H9 (cell line): Measurements from ENCODE around the gene DAB1. TPM values are rescaled to one million over a fixed set of nuclear protein-coding genes. Genes with fewer than 3 reads are reported as not detected.

Experiments used
- DNase-seq: peaks from one replicate; pipeline ENCODE4 v3.0.0-alpha.2; 2017
- H2AFZ ChIP-seq: one replicate; pipeline ENCODE4 v1.6.1; 2013; ENCODE audit warnings: mild to moderate bottlenecking, low read length, control low read depth, moderate library complexity
- H2AK5ac ChIP-seq: 2 replicates; pipeline ENCODE4 v1.6.1; 2013; ENCODE audit warnings: low read length, control low read depth, mixed read lengths; ENCODE audit not compliant: insufficient read length
- H2BK120ac ChIP-seq: one replicate; pipeline ENCODE4 v1.6.1; 2013; ENCODE audit warnings: low read depth, mild to moderate bottlenecking, low read length, control low read depth, inconsistent platforms; ENCODE audit not compliant: poor library complexity, severe bottlenecking
- H2BK12ac ChIP-seq: 2 replicates; pipeline ENCODE4 v1.6.1; 2013; ENCODE audit warnings: low read length, control low read depth, mixed read lengths, low read depth; ENCODE audit not compliant: insufficient read length
- H2BK15ac ChIP-seq: 2 replicates; pipeline ENCODE4 v1.6.1; 2013; ENCODE audit warnings: low read depth, low read length, control low read depth
- H2BK20ac ChIP-seq: one replicate; pipeline ENCODE4 v1.6.1; 2013; ENCODE audit warnings: low read depth, mild to moderate bottlenecking, low read length, control low read depth, inconsistent platforms; ENCODE audit not compliant: poor library complexity, severe bottlenecking
- H2BK5ac ChIP-seq: 2 replicates; pipeline ENCODE4 v1.6.1; 2013; ENCODE audit warnings: low read length, control low read depth, mixed read lengths; ENCODE audit not compliant: insufficient read length
- H3K14ac ChIP-seq: 2 replicates; pipeline ENCODE4 v1.6.1; 2013; ENCODE audit warnings: low read length, control low read depth; ENCODE audit not compliant: insufficient read depth
- H3K18ac ChIP-seq: 2 replicates; pipeline ENCODE4 v1.6.1; 2013; ENCODE audit warnings: low read depth, mild to moderate bottlenecking, mixed read lengths, low read length, control low read depth; ENCODE audit not compliant: insufficient read length
- H3K23ac ChIP-seq: 2 replicates; pipeline ENCODE4 v1.6.1; 2013; ENCODE audit warnings: low read length, control low read depth, mixed read lengths, low read depth; ENCODE audit not compliant: insufficient read length
- H3K23me2 ChIP-seq: 2 replicates; pipeline ENCODE4 v1.6.1; 2013; ENCODE audit warnings: low read depth, mild to moderate bottlenecking, mixed read lengths, low read length, control low read depth; ENCODE audit not compliant: insufficient read length, poor library complexity, severe bottlenecking
- H3K27ac ChIP-seq: 2 replicates; pipeline ENCODE4 v1.5.1; 2013; ENCODE audit warnings: low read length, control low read depth, mixed read lengths, low read depth; ENCODE audit not compliant: insufficient read length
- H3K27me3 ChIP-seq: 2 replicates; pipeline ENCODE4 v1.6.1; 2013; ENCODE audit warnings: low read length, control low read depth, inconsistent platforms; ENCODE audit not compliant: insufficient read depth
- H3K4ac ChIP-seq: 2 replicates; pipeline ENCODE4 v1.6.1; 2013; ENCODE audit warnings: low read depth, mild to moderate bottlenecking, control low read depth, inconsistent platforms, low read length, moderate library complexity
- H3K4me1 ChIP-seq: 2 replicates; pipeline ENCODE4 v1.6.1; 2013; ENCODE audit warnings: low read length, control low read depth, inconsistent platforms; ENCODE audit not compliant: insufficient read depth
- H3K4me2 ChIP-seq: 2 replicates; pipeline ENCODE4 v1.6.1; 2013; ENCODE audit warnings: low read length, control low read depth, mixed read lengths; ENCODE audit not compliant: insufficient read length, insufficient read depth
- H3K56ac ChIP-seq: 2 replicates; pipeline ENCODE4 v1.6.1; 2013; ENCODE audit warnings: low read depth, mild to moderate bottlenecking, mixed read lengths, low read length, control low read depth; ENCODE audit not compliant: insufficient read length
- H3K79me1 ChIP-seq: 2 replicates; pipeline ENCODE4 v1.6.1; 2013; ENCODE audit warnings: low read depth, mild to moderate bottlenecking, moderate library complexity, low read length, control low read depth, inconsistent platforms; ENCODE audit not compliant: insufficient read depth, poor library complexity, severe bottlenecking
- H3K79me2 ChIP-seq: 2 replicates; pipeline ENCODE4 v1.6.1; 2013; ENCODE audit warnings: low read length, control low read depth, inconsistent platforms; ENCODE audit not compliant: insufficient read depth
- H3K9ac ChIP-seq: 2 replicates; pipeline ENCODE4 v1.6.1; 2013; ENCODE audit warnings: low read length, control low read depth, mixed read lengths; ENCODE audit not compliant: insufficient read length; ENCODE audit errors: extremely low read depth
- H3K9me3 ChIP-seq: one replicate; pipeline ENCODE4 v1.6.1; 2013; ENCODE audit warnings: low read depth, low read length, inconsistent platforms; ENCODE audit not compliant: control insufficient read depth
- H3T11ph ChIP-seq: one replicate; pipeline ENCODE4 v1.6.1; 2013; ENCODE audit warnings: mild to moderate bottlenecking, low read length, control low read depth, inconsistent platforms
- H4K20me1 ChIP-seq: one replicate; pipeline ENCODE4 v1.6.1; 2013; ENCODE audit not compliant: control insufficient read depth, insufficient read length, insufficient read depth
- H4K5ac ChIP-seq: 2 replicates; pipeline ENCODE4 v1.6.1; 2013; ENCODE audit warnings: low read depth, mild to moderate bottlenecking, mixed read lengths, low read length, control low read depth; ENCODE audit not compliant: insufficient read length
- H4K8ac ChIP-seq: replicated peaks from 2 replicates; pipeline ENCODE4 v1.6.1; 2013; ENCODE audit warnings: low read length, control low read depth, mixed read lengths, low read depth; ENCODE audit not compliant: insufficient read length
- H4K91ac ChIP-seq: 2 replicates; pipeline ENCODE4 v1.6.1; 2013; ENCODE audit warnings: low read depth, mild to moderate bottlenecking, moderate library complexity, mixed read lengths, low read length, control low read depth; ENCODE audit not compliant: insufficient read length
- H3K27ac Mint-ChIP-seq, 3 experiments: 2 replicates in 2 of 3; 3 replicates in 1 of 3; pipeline ENCODE4 v1.8.0; 2020 to 2021; ENCODE audit warnings: mixed read lengths in 3 of 3, mild to moderate bottlenecking in 1 of 3, moderate library complexity in 1 of 3
- H3K27me3 Mint-ChIP-seq: 2 replicates; pipeline ENCODE4 v1.8.0; 2021; ENCODE audit warnings: low read depth, mild to moderate bottlenecking, moderate library complexity, mixed read lengths
- H3K36me3 Mint-ChIP-seq, 3 experiments: 2 replicates in 2 of 3; 3 replicates in 1 of 3; pipeline ENCODE4 v1.8.0; 2020 to 2021; ENCODE audit warnings: low read depth in 3 of 3, mixed read lengths in 3 of 3; ENCODE audit not compliant: insufficient read depth in 1 of 3
- H3K4me1 Mint-ChIP-seq, 2 experiments: 2 replicates each; pipeline ENCODE4 v1.8.0; 2020; ENCODE audit warnings: mixed read lengths in 2 of 2
- H3K4me3 Mint-ChIP-seq, 2 experiments: 2 replicates in 1 of 2; 3 replicates in 1 of 2; pipeline ENCODE4 v1.8.0; 2020 to 2021; ENCODE audit warnings: mild to moderate bottlenecking in 2 of 2, mixed read lengths in 2 of 2, moderate library complexity in 1 of 2
- H3K9me3 Mint-ChIP-seq, 2 experiments: 2 replicates in 1 of 2; 3 replicates in 1 of 2; pipeline ENCODE4 v1.8.0; 2020; ENCODE audit warnings: mild to moderate bottlenecking in 2 of 2, mixed read lengths in 2 of 2, moderate library complexity in 1 of 2
- WGBS: extraction: QIAGEN DNeasy Blood & Tissue Kit; methylation state at CpG from one replicate; pipeline ENCODE4 v1.1.7; 2013; ENCODE audit warnings: missing lambda C conversion rate, low lambda C conversion rate, mixed read lengths; ENCODE audit not compliant: insufficient read length; ENCODE audit errors: extremely low coverage; 5-methylcytosine and 5-hydroxymethylcytosine counted together
- total RNA-seq: library from RNA; stranded (reverse); gene quantifications from 2 replicates; pipeline ENCODE4 v1.2.1, GENCODE V29; 2021
- TF ChIP-seq, protein P1 (sequence below): fragments of 200-600 bp; sonication (generic); conservative IDR thresholded peaks from 3 replicates; pipeline ENCODE4 v1.8.0; 2021; ENCODE audit warnings: antibody characterized with exemption, mild to moderate bottlenecking

Gene DAB1
- total RNA-seq, 1 experiment from 2014 or later, result 9.3 TPM

DNA sequence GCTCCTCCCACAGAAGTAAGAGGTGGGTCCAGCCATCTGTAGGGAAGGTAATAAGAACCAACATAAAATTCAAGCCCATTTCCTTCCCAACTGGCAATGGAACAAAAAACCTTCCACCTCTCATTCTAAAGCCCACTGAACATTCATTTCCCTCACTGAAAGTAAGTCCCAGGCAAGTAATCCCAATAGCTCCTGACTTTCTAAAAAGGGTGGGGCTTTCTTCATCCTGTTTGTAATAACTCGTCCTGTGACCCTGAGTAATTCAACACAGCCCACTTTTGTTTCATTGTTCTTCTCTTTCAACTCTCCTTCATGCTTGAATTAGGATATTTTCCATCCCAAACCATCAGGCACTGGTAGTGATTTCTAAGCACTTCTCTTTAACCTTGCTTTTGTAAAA lies 74.9 kb downstream of the DAB1 start:
- no peak overlapping the region for H3K4me2 ChIP-seq
- H3K23me2 ChIP-seq, result no peaks in the 10 kb centered on the region
- H4K8ac ChIP-seq, result no peak overlapping the region
- no peaks in the 10 kb centered on the region for H3K79me1 ChIP-seq
- H3K9me3 ChIP-seq, result no peaks in the 10 kb centered on the region
- no peak overlapping the region for H2BK12ac ChIP-seq
- no peak overlapping the region for H3K23ac ChIP-seq
- H2BK120ac ChIP-seq, result no peak overlapping the region
- no CpG with 5 or more reads among the region's 1 CpG for WGBS
- H3T11ph ChIP-seq, result no peak overlapping the region
- H3K14ac ChIP-seq, result no peak overlapping the region
- no peak overlapping the region for H2AFZ ChIP-seq
- Mint-ChIP-seq H3K36me3 (peaks cover 0 to 3% (median 0%) of the 10 kb centered on the region in 3 experiments; a peak in 1 of 7 replicates), H3K4me3 (no peak overlapping the region), H3K4me1 (peaks cover 13 to 14% of the 10 kb centered on the region in 2 experiments; a peak in 3 of 4 replicates), H3K27me3 (no peaks in the 10 kb centered on the region), H3K27ac (no peak overlapping the region), H3K9me3 (no peaks in the 10 kb centered on the region)
- no peak overlapping the region for H3K4ac ChIP-seq
- no peak for DNase-seq
- no peak overlapping the region for H2BK5ac ChIP-seq
- H4K20me1 ChIP-seq, result no peaks in the 10 kb centered on the region
- TF ChIP-seq, protein P1, sequence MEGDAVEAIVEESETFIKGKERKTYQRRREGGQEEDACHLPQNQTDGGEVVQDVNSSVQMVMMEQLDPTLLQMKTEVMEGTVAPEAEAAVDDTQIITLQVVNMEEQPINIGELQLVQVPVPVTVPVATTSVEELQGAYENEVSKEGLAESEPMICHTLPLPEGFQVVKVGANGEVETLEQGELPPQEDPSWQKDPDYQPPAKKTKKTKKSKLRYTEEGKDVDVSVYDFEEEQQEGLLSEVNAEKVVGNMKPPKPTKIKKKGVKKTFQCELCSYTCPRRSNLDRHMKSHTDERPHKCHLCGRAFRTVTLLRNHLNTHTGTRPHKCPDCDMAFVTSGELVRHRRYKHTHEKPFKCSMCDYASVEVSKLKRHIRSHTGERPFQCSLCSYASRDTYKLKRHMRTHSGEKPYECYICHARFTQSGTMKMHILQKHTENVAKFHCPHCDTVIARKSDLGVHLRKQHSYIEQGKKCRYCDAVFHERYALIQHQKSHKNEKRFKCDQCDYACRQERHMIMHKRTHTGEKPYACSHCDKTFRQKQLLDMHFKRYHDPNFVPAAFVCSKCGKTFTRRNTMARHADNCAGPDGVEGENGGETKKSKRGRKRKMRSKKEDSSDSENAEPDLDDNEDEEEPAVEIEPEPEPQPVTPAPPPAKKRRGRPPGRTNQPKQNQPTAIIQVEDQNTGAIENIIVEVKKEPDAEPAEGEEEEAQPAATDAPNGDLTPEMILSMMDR, result no peak
- H3K4me1 ChIP-seq, result no peaks in the 10 kb centered on the region; the same call in 1 of the 2 replicates
- no peak overlapping the region for H2BK15ac ChIP-seq
- no peaks in the 10 kb centered on the region for H3K79me2 ChIP-seq
- no peak overlapping the region for H3K9ac ChIP-seq
- no peak overlapping the region for H4K5ac ChIP-seq
- no peak overlapping the region for H3K27ac ChIP-seq
- H3K27me3 ChIP-seq, result no peaks in the 10 kb centered on the region
- no peak overlapping the region for H3K18ac ChIP-seq
- no peak overlapping the region for H4K91ac ChIP-seq
- H2AK5ac ChIP-seq, result no peak overlapping the region
- H3K56ac ChIP-seq, result no peak overlapping the region
- no peak overlapping the region for H2BK20ac ChIP-seq
